ENCODE results near the gene ADORA1.

ADORA1 gene

DNA sequence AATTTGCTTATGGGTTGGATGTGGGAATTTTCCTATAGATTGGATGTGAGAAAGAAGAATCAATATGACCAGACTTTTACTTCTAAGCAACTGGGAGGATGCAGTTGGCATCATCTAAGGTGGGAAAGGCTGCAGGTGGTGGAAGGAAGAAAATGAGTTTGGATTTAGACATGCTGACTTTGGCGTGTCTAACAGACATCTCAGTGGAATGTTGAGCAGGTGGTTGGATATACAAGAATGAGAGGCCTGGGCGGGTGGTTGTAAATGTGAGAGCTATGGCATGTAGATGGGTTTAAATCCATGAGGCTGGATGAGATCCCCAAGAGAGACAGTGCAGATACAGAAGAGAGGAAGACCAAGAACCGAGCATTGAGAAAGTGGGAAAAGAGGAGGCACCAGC lies 10.5 kb downstream of the ADORA1 start:
- no peak for DNase-seq (ENCODE audit: low read depth in 2 of 3, low spot score in 1 of 3)

DNA sequence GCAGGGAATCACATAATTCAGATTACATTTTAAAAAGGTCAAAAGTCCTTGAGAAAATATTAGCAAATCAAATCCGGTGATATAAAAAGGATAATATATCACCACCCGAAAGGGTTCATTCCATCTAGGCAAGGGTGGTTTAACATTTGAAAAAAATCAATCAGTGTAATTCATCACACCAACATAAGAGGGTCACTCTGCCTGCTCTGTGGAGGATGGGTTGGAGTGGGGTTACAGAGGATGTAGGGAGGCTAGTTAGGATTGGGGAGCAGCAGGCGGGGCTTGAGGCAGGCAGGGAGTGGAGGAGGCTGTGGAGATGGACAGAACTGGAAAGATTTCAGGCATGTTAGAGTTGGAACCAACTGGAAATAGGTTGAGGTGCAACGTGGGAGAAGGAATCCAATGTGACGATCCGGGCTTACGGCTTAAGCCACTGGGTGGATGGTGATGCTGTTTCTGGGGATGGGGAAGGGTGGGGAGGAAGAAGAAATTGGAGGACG lies 12.5 kb downstream of the ADORA1 start:
- no peak for DNase-seq (ENCODE audit: low read depth in 2 of 3, low spot score in 1 of 3)

DNA sequence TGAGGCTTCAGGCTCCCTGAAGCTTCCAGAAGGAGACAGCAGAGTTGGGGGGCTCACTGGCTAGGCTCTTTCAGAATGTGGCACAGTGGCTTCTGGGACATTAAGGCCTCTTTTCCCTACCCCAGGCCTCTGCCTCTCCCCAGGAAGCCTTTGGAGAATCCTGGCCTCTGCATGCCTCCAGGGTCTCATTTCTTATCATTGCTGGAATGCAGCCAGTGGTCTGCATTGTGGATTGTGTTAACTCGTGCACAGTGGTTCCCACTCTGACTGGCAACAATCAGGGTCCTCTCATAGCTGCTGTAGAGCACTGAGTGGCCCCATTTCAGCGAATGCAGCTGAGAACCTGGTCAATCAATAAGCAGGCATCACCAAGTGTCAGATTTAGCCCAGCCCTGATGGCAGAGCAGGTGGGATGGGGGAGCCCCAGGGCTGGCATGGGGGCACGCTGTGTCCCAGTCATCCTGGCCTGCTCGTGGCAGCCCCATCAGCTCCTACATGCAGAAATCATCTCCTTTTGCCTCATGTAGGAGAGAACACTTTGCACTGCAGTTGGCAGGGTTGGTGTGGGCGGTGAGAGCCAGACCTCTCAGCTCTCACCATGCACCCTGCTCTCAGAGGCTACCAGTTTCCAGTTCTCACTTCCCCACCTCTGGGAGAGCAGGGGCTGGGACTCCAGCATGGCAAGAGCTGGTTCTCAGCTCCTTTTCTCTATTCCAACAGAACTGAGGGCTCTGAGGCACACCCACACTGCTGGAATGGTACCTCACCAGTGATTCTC lies 13.4 kb downstream of the ADORA1 start:
- no peak for DNase-seq (ENCODE audit: low read depth in 2 of 3, low spot score in 1 of 3)

DNA sequence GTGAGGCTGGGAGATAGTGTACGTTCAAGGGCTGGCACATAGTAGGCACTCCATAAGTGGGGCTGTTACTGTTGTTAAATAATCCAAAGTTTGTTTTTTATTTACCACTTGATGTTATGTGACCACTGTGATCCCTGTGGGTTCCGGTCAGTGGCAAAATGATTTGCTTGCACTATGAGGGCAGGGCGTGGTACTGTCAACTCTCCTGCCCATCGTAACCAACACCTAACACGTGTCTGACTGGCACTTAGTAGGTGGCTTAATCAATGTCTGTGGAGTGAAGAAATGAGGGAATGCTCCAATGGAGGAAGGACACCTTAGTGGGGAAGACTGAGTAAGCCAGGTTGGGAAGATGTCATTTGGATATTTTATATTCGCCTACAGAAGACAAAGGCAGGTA lies 14.6 kb downstream of the ADORA1 start:
- no peak for DNase-seq (ENCODE audit: low read depth in 2 of 3, low spot score in 1 of 3)

DNA sequence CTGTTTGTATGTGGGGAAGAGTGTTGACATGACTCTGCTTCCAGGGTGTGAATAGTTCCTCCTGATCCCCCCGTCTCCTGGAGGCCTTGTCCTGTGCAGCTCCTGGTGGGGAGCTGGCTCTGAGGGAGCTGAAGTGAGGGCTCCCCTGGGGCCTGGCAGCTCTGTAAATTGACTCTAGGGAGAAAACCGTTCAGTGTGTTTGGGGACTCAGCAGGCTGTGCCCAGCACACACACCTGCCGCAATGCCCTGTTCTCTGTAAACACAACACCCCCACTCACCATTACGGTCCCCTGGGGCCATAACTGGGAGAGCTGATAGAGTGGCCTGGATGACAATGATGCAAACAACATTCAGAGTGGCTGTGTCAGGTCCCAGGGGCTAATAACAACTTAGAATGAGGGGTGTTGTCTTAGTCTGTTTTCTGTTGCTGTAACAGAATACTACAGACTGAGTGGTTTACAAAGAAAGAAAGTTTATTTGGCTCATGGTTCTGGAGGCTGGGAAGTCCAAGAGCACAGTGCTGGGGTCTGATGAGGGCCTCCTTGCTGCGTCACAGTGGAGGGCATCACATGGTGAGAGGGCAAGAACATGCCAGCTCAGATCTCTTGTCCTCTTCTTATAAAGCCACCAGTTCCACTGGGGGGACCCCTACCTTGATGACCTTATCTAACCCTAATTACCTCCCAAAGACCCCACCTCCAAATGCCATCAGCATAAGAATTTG lies 15.3 kb downstream of the ADORA1 start:
- DNase-seq (ENCODE audit: low read depth in 2 of 3, low spot score in 1 of 3): no peak

DNA sequence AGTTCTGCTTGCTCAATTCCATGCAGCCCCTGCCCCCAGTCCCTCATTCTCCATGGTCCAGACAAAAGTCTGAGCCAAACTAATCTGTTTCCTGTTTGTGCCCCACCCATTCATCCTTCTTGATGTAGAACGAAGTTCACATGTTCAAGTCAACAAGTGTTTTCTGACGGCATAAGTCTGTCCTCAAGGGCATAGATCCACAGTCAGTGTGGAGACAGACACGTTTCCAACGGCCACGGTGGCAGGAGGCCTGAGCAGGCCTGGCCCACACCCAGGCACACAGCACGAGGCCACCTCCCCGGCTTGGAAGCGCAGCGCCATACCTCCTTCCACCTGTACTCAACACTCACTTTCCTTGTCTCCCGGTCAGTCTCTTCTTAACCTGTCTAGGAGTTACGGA lies 16.1 kb downstream of the ADORA1 start:
- no peak for DNase-seq (ENCODE audit: low read depth in 2 of 3, low spot score in 1 of 3)

DNA sequence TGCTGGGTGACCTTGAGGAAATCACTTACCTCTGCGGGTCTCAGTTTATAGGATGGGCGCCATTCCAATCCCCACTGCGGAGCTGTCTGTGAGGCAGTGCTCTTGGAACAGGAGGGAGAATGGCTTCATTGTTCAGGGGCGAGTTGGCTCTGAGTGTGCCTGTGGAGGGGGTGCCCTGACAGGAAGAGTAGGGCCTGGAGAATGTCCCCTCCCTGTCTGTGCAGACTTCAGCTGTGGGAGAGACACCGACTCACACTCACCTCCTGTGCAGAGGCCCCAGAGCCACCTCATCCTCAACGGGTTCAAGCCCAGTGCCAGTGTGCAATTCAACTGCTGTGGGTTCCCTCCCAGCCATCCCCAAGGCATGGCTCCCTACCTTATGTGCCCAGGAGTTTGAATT lies 17.1 kb downstream of the ADORA1 start:
- no peak for DNase-seq (ENCODE audit: low read depth in 2 of 3, low spot score in 1 of 3)

DNA sequence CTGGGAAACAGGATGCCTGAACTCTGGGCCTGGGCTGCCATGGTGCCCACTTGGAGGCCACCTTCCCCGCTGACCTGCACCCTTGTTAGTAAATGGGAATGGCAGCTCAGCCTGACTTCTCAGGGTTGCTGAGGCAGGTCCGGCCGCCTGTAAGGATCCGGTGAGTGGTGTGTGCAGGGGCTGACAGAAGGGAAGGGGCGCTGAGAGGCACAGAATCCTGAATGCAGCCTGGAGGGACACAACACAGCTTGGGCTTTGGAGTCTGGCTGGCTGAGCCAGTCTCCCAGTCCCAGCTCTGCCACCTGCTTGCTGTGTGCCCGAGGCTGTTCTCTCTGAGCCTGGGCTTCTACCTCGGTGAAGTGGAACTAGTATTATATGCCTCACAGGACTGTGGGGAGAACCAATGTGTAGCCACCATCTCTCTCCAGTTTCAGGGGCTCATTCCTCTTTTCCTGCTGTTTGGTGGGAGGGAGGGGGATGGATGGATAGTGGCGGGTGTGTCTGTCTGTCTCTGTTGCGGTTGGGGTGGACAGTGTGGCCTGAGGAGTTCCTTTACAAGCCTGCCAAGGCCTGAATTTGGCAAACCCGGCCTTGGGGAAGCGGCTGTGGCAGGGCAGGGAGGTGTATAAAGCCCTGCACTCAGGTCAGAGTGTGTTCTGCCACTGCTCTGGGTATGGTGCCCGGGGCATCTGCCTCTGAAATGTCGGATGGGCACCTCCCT lies 18.0 kb downstream of the ADORA1 start:
- DNase-seq (ENCODE audit: low read depth in 2 of 3, low spot score in 1 of 3): no peak

DNA sequence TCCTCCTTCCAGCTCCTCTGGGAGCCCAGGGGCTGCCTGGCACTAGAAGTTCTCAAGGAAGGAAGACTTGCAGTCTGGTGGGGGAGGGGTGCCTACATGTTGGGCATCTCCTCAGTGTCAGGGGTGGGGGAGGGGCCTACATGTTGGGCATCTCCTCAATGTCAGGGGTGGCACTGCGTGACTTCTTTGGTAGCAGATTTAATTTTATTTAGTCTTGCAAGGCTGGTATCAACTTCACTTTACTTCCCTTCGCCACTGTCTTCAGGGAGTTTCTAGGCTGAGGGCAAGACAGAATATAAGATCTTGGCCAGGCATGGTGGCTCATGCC lies 18.5 kb downstream of the ADORA1 start:
- DNase-seq (ENCODE audit: low read depth in 2 of 3, low spot score in 1 of 3): no peak

DNA sequence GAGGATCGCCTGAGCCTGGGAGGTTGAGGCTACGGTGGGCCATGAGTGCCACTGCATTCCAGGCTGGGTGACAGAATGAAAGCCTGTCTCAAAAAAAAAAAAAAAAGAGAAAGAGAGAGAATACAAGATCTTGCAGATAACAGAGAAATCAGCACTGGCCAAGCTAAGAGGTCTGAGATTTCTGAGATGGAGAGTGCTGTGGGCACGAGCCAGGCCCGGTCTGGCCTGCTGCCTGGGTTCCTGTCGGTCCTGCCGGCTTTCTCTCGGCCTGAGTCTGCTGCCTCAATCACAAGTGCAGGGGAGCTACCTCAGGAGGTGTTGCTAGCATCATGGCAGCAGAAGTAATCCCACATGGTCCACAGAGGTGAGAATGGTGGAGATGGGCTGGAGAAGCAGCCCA lies 19.0 kb downstream of the ADORA1 start:
- DNase-seq (ENCODE audit: low read depth in 2 of 3, low spot score in 1 of 3): no peak

DNA sequence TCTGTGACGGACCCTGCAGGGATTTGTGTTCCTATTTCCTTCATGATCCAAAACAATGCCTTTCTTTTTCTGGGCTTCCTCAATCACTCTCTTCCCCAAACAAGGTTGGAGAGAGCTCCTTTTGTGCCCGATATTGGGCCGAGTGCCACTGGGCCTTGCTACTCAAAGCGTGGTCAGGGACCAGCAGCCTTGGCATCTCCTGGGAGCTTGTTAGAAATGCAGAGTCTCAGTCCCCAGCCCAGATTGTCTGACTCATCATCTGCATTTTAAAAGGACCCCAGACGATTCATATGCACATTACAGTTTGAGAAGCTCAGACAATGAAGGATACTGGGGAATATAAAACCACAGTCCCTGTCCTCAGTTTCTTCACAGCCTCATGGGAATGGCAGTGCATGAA lies 19.9 kb downstream of the ADORA1 start:
- DNase-seq (ENCODE audit: low read depth in 2 of 3, low spot score in 1 of 3): no peak

DNA sequence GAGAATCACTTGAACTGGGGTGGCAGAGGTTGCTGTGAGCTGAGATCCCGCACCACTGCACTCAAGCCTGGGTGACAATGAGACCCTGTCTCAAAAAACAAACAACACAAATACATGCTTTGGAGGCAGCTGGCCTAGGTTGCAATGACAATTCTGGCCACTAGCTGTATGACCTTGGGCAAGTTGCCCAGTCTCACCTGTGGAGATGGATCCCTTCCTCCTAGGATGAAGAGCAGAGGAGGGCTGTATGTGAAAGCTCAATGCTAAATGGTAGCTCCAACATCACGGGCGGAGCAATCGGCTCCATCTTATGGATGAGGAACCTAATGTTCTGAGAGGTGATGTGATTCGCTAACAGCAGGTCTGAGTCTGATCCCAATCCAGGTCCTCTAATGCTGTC lies 20.6 kb downstream of the ADORA1 start:
- no peak for DNase-seq (ENCODE audit: low read depth in 2 of 3, low spot score in 1 of 3)

DNA sequence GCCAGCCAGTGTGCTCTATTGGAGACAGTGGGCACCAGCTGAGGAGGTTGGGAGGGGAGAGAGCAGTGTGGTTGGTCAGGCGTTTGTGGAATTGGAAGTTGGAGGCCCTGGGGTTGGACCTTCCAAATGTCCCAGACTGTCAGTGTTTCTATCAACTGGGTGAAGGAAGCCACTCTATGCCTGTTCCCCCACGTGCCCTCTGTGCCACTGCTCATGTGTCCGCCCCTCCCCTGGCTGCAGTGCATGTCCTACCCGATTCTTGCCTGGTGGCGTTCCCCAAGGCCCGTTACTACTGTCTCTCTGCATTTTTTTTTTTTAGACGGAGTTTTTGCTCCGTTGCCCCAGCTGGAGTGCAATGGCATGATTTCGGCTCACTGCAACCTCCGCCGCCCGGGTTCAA lies 21.1 kb downstream of the ADORA1 start:
- no peak for DNase-seq (ENCODE audit: low read depth in 2 of 3, low spot score in 1 of 3)

DNA sequence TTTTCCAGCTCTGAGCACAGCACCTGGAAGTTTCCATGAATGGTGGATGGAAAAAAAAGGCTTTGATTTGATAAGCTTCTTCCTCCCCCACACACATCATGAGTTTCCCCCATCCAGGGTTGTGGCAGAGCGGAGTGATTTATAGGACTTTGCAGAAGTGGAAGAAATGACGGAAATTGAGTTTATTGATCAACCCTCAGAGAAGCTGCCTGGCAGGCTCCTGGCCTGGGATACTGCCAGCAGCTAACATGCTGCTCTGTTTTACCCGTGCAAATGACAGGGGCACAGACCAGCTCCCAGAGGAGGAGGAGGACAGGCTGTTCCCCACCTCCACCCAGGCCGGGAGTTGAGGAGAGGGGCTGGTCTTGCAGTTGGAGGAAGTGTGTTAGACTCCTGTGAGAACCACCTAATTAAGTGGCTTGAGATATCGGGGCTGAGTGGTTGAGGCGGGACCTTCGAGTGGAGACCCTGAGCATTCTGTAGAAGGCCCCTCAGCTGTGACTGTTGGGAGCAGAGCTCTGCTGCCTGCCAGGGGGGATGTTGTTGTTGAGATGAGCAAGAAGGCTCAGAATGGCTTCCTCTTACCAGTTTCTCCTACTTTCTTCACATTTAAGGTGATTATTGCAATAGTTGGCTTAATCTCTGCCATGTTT lies 21.8 kb downstream of the ADORA1 start:
- DNase-seq (ENCODE audit: low read depth in 2 of 3, low spot score in 1 of 3): no peak

DNA sequence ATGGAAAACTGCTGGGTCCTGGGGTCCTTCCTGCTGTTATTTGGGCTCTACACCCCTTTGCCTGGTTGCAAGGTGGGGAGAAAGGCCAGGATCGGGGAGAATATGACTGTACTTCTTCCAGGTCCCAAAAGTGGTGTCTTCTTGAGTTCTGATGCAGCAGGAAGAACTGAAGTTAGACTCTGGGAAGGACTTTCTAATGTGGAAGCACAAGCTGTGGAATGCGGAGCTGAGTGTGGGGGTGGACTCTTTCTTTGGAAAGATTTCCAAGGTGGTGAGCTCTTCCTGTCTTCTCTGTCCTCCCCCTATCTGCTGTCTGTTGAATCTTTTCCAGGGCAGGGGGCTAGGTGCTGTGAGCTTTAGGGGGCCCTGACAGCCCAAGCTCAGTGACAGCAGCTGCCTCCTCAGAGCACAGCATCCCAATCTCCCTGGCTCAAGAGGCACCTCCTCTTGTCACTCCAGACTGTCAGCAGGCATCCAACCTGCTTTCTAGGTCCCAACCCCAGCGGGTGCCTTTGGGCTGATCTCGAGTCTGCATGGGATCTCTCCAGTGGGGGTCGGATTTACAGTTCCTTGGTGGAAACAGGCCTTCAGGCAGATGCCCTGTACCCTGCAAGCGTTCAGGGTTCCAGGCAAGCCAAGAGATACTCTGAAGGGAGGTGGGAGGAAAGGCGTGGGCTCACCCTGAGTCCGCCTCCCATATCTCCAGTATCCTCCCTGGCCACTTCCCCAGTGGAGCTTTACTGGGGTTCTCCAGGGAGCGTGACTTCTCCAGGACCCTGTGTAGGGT lies 23.2 kb downstream of the ADORA1 start:
- DNase-seq (ENCODE audit: low read depth in 2 of 3, low spot score in 1 of 3): no peak

DNA sequence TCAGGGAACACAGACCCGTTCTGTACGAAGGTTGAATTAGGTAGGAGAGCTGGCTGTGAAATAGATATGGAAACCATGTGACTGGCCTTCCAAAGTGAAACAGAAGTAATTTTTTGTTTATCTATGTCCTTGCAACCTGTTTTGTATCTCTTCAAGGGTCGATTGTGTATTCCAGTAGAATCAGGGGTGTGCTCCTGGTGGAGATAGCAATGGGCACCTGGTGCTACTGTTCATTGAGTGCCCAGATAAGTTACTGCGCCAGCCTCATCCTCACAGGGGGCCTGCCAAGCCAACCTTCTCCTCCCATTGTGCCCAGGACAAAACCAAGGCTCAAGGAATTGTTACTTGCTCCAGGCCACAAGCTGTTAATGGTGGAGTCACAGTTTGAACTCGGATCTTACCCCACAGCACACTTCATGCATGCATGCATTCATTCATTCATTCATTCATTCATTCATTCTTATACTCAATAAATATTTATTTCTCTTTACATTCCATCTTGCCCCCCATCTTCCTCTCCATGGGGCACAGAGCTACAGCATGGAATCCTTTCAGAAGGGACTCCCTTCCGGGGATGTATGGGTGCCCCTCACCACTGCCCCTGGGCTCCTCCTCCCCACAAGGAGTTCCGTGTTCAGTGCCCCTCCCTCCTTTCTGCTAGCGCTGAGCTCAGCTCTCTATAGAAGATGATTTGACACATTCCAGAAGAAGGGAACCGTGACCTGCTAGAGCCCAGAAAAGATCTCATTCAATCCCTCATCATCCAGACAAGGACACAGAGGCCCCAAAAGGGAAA lies 24.0 kb downstream of the ADORA1 start:
- no peak for DNase-seq (ENCODE audit: low read depth in 2 of 3, low spot score in 1 of 3)

DNA sequence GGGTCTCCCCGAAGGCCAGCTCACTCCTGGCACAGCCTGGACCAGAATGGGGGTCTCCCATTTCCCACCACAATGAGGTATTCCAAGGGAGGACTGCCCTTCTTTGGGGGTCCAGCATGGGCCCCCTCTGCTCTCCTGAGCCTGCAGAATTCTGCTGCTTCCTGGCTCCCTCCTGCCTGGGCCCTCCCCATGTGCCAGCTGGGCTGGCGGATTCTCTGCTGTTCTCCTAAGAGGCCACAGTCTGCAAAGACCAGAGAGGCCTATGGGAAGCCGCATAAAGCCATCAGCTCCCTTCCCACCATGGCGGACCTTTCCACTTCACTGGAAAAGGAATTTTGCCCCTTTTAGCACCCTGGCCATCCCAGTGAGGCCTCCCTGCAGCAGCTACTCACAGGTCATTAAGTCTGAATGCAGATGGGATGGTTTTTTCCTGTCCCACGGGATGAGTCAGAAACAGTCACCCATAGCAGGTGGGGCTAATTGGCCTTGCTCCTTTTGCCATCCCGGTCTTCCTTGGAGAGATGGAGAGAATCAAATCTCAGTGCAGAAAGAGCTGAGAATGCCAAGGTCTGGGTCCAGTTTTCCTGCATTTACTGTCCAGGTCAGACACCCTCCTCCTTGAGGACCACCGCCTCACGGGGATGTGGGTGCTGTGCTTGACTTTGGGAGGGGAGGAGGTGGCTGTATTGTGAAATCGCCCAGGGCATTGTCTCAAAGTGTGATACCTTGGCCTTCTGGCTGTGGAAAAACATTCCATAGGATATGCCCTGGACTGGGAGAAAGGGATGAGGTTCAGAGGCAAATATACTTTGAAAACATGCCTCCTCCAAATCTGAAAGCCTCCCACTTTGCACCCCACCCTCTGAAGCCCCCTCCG lies 24.9 kb downstream of the ADORA1 start:
- DNase-seq (ENCODE audit: low read depth in 2 of 3, low spot score in 1 of 3): no peak

DNA sequence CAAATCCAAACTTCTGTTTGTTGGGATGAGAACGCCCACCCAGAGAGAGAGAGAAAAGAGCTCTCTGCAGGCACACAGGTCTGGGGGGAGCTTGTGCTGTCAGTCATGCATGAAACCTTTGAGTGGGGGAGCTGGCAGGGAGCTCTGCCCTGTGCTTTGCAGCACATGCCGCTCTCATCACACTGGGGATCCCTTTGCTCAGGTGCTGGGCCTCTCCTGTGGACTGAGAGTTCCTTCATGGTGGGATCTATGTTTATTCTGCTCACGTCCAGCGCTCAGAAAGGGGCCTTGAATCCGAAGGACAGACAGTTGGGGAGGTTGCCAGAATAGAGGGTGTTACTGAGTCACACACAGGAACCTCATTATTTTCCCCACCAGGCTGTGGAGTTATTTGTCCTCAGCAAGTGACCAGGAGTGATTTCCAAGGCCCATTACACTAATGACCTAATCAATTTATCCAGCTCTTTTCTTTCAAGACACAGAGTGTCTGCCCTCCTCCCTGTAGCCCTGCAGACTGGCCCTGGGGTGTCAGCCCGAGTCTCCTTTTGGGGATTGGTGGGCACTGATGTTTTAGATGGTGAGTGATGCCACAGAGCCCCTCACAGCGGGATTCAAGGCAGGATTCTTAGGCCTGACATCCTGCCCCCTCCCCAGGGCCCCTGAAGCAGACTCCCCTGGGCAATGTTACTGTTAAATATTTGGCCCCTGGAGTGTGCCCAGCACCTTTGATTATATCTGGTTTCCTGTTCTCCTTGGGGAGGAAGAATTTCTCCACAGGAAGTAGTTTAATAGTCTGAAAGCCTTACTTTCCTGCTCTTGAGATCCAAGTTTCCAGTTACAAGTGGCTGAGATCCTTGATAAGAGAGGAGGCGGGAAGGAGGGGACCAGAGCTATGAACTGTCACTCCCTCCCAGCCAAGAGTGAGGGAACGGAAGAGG lies 25.8 kb downstream of the ADORA1 start:
- DNase-seq (ENCODE audit: low read depth in 2 of 3, low spot score in 1 of 3): no peak

Data from stimulated activated CD4-positive, alpha-beta T cell treated with anti-CD3 and anti-CD28 coated beads, Interleukin-12 subunit alpha, Interleukin-12 subunit beta, amount 100 ng/mL, for 48 hours (primary cell).